HepG2 (cell line): ENCODE data around the gene SDHAF3.

Source experiments
- ATM ChIP-seq: fragments of 450-650 bp; IDR thresholded peaks from 2 replicates; pipeline ENCODE4 v1.7.1; 2017; ENCODE audit warnings: mild to moderate bottlenecking, borderline replicate concordance
- ZNF121 ChIP-seq: sonication (generic); formaldehyde crosslinking; IDR thresholded peaks from 2 replicates; pipeline ENCODE4 v1.5.0; 2020; ENCODE audit warnings: mild to moderate bottlenecking, missing genetic modification reagents

- TF ChIP-seq ATM, result no peak
- no peak for TF ChIP-seq ZNF121 (CRISPR knock-in tag)
These were observed 81.1 kb downstream of the SDHAF3 start for GRCh38 chr7:97198596-97198995.
